GM12872 (cell line): Measurements from ENCODE around the gene CLCN1.

ENCODE experiments used
- CTCF ChIP-seq: IDR thresholded peaks from 3 replicates; pipeline ENCODE4 v1.5.1; 2011; ENCODE audit warnings: low read depth, mild to moderate bottlenecking, low read length, moderate library complexity; ENCODE audit not compliant: insufficient read depth

The CLCN1 gene

DNA sequence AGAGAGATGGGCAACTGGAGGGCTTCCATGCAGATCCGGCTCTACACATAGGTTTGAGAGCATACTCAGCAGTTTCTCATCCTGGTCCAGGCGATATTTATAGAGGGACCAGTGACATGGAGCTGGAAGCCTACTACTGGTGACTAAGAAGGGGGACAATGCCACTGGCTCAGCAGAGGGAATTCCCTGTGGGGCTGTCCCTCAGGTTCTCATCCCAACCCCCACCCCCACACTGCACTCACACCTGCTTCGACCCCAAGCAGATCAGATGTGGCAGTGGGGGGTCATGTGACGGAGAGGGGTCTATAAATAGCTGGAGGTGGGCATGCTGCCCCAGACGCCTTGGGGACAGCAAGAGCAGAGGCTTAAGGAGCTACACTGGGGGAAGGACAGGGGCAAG is at the start of gene CLCN1:
Gene CLCN1, plus strand, starts transcription at position 336 of the 400 bp plus-strand sequence. CDS start 102 bp downstream, outside the sequence.
- no peak for TF ChIP-seq CTCF

GRCh38 chr7:143269251-143269650 is 46.7 kb upstream of the CLCN1 start:
- TF ChIP-seq CTCF: no peak

DNA sequence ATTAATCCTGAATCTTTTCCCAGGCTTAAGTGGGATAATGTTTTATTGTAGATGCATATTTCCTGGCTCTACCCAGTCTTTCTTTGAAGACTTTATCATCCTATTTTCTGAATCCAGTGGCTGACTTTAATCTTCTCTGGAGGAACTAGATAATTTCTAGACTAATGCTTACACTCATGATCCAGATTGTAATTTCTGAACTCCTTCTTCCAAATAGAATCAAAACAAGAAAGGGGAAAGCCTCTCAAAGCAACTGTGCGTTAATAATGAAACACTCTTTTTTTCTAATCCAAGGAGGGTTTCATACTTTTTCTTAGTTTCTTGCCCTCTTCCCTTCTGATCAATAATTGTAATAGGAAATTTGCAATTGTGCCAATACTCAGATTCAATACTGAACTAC is 44.7 kb upstream of the CLCN1 start:
- TF ChIP-seq CTCF: no peak

DNA sequence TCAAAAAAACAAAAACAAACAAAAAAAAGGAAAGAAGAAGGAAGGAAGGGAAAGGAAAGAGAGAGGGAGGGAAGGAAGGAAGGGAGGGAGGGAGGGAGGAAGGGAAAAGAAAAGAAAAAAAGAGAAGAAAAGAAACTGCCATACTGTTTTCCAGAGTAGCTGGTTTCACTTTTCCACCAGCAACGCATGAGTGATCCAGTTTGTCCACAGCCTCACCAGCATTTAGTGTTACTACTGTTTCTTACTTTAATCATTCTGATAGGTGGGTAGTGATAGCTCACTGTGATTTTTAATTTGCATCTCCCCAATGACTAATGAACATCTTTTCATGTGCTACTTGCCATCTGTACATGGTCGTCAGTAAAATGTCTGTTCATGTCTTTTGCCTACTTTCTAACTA is 43.0 kb upstream of the CLCN1 start:
- no peak for TF ChIP-seq CTCF

GRCh38 chr7:143279186-143280098 is 36.5 kb upstream of the CLCN1 start:
- no peak for TF ChIP-seq CTCF

GRCh38 chr7:143280160-143280559 is 35.8 kb upstream of the CLCN1 start:
- no peak for TF ChIP-seq CTCF

DNA sequence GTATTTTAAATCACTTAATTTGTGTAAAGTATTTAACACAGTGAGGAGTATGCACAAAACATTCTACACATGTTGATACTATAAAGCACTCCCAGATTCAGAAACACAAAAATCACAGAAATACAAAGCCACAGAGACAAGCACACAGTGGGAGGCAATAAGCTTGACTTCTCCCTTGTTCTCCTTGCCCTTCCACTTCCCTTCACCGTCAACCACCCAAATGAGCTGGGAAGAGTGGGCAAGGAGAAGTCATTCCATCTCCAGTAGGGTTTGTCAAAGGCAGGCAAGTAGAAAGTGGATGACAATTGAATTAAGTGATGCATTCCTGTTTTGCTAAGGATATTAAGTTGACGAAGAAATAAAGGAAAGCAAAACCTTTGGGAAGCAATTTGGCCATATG is 35.3 kb upstream of the CLCN1 start:
- no peak for TF ChIP-seq CTCF
